GM10248 (cell line): ENCODE results near the gene ST3GAL3.

Source experiments
- CTCF ChIA-PET: fragments of 300-600 bp; sonication (Branson Sonifier 250); formaldehyde crosslinking; extraction: SDS; loops from one replicate; lab custom pipeline; 2021; ENCODE audit warnings: antibody characterized with exemption; lab: Yijun Ruan, JAX
- POLR2A ChIA-PET: fragments of 350-650 bp; sonication (Branson Sonifier 250); formaldehyde crosslinking; extraction: SDS; loops from one replicate; lab custom pipeline; 2020; ENCODE audit warnings: antibody characterized with exemption; lab: Yijun Ruan, JAX
- DNase-seq: peaks from one replicate; pipeline ENCODE4 v3.0.0; 2012; ENCODE audit errors: extremely low spot score
- TF ChIP-seq, protein P1 (sequence below): IDR thresholded peaks from 2 replicates; pipeline ENCODE4 v1.5.1; 2012; ENCODE audit warnings: mild to moderate bottlenecking, low read depth; ENCODE audit errors: extremely low read depth, missing control alignments, control extremely low read depth

The ST3GAL3 gene

DNA sequence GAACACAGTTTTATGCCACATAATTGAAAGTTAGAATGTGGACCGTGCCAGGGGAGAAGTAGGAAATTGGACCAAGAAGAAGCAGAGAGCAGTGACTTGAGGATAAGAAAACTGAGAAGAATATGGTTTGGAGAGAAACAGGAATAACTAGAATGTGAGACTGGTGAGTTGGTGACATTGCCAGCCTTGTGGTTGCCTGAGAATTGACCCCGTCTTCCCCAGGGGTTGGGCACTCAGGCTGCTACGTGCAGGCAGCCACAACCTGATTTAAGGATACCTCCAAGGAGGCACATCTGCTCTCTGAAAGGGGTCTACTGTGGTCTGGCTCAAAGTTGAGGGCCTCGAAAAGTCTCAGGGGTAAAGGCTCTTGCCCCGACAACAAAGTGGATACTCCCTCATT is 114.1 kb downstream of the ST3GAL3 start:
- ChIA-PET CTCF (no interaction called here), POLR2A (no interaction called here)
- TF ChIP-seq, protein P1, sequence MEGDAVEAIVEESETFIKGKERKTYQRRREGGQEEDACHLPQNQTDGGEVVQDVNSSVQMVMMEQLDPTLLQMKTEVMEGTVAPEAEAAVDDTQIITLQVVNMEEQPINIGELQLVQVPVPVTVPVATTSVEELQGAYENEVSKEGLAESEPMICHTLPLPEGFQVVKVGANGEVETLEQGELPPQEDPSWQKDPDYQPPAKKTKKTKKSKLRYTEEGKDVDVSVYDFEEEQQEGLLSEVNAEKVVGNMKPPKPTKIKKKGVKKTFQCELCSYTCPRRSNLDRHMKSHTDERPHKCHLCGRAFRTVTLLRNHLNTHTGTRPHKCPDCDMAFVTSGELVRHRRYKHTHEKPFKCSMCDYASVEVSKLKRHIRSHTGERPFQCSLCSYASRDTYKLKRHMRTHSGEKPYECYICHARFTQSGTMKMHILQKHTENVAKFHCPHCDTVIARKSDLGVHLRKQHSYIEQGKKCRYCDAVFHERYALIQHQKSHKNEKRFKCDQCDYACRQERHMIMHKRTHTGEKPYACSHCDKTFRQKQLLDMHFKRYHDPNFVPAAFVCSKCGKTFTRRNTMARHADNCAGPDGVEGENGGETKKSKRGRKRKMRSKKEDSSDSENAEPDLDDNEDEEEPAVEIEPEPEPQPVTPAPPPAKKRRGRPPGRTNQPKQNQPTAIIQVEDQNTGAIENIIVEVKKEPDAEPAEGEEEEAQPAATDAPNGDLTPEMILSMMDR, result no peak

DNA sequence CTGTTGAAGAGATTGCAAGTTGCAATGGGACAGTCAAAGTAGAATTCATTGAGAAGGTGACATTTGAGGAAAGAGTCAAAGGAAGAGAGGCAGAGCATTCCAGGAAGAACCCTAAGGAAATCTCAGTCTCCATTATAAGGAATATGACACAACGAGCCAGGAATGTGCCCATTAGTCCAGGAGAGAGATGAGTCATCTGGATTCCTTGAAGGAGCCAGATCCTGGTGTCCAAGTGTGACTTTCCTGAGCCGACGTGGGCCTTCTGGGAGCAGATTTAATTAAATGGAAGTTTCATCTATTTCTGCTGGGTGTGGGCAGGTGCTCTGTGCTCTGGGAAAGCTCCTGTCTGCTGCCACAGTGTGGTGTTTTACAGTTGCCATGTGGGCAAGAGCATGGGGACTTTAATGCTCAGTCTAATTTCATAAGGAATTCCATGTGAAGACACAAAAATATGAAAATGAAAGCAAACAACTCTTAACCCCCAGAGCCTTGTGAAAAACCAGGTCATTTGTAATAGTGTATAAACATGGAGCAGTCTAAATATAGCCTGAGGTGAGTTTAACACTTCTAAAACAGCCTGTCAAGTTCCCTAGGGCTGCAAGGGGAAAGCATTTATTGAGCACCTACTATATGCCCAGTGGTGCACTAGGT is 114.8 kb downstream of the ST3GAL3 start:
- ChIA-PET CTCF (no interaction called here), POLR2A (no interaction called here)
- DNase-seq, result no peak

More for the DNA sequence above, 114.1 kb downstream of the ST3GAL3 start:
- DNase-seq, result no peak

DNA sequence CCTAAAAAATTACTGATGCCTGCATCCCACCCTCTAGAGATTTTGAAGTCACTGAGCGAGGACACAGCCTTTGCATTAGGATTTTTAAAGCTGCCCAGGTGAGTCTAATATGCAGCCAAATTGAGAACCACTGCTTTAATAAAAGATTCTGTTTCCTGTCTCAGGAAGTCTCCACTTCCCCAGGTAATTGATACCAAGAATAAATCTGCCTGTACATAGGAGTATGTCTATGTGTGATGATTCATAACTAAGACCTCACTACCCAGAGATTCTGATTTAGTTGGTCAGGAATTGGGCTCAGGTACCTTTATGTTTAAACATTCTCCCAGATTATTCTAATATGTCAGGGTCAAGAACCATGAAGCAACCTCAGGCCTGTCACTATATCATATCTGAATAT is 117.5 kb downstream of the ST3GAL3 start:
- TF ChIP-seq, protein P1, result no peak
- POLR2A ChIA-PET, result no interaction called here
- no peak for DNase-seq
- CTCF ChIA-PET, result interaction anchor here (0.8 to 2.2 kb wide), 3 partner anchors 11 to 59 kb away, joined by 3 to 5 read pairs (median 3); no protein-coding TSS in a partner anchor

More for the DNA sequence above, 114.8 kb downstream of the ST3GAL3 start:
- TF ChIP-seq, protein P1, result no peak

DNA sequence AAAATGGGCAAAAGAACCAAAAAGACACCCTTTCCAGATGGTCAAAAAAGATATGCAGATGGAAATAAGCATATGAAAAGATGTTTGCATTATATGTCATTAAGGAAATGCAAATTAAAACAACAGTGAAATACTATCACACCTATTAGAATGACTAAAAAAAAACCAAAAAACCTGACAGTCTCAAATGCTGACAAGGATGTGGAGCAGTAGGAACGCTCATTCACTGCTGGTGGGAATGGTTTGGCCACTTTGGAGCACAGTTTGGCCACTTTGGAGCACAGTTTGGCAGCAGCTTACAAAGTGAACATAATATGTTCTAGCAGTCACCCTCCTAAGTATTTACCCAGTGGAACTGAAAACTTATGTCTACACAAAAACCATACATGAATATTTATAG is 121.2 kb downstream of the ST3GAL3 start:
- no peak for DNase-seq
- POLR2A ChIA-PET, result no interaction called here
- CTCF ChIA-PET, result interaction anchor here (1.0 to 4.7 kb wide), 2 partner anchors 22 to 106 kb away, joined by 3 to 19 read pairs; no protein-coding TSS in a partner anchor
- TF ChIP-seq, protein P1, result no peak

DNA sequence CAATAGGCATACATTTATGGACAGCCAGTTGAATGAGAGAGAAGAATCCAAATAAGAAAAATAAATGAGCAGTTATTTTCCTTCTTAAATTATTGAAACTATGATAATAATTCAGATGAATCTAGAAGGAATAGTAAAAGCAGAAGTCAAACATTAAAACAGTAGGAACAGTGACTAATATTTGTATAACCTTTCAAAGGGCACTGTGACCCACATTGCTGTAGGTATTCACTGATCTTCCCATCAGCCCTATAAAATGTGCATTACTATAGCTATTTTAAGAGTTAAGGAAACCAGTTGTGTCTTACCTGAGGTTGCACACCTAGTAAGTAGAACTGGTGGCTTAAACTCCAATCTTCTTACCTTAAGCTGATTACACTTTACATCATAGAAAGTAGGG is 123.5 kb downstream of the ST3GAL3 start:
- ChIA-PET POLR2A (no interaction called here), CTCF (interaction anchor here (1.4 to 4.7 kb wide), 2 partner anchors 32 to 104 kb away, joined by 3 to 19 read pairs; no protein-coding TSS in a partner anchor)
- TF ChIP-seq, protein P1, result no peak
- no peak for DNase-seq

DNA sequence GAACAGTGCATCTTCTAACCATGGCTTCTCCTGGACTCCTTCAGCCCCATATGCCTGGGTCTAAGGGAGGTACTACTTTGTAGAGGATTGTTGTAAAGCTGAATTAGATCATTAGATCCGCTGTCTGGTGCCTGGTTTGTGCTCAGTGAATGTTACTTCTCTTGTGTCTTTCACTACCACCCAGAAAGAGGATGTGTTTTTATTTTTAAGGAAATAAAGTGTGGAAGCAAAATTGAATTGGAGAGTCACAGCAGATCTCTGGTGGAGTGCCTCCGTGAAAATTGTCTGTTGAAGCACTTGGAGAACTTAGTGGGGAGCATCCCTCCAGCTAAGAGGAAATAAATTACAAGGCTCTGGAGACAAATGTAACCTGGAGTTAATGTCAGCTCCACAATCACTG is 124.5 kb downstream of the ST3GAL3 start:
- TF ChIP-seq, protein P1, result no peak
- ChIA-PET CTCF (interaction anchor here (1.1 to 4.7 kb wide), 6 partner anchors 29 to 103 kb away, joined by 3 to 19 read pairs (median 4); no protein-coding TSS in a partner anchor), POLR2A (no interaction called here)
- no peak for DNase-seq
